Transverse colon (tissue), 4 donors: ENCODE data around the gene FBN2.

ENCODE experiments used
- CTCF ChIP-seq, 5 experiments: fragments of 200-600 bp in 3 of 5; fragments of 450-650 bp in 2 of 5; sonication (generic) in 3 of 5; IDR thresholded peaks; 1 replicate in 2 of 5; 2 replicates in 3 of 5; pipeline ENCODE4 v1.5.1; 2016 to 2017; ENCODE audit warnings: antibody characterized with exemption in 5 of 5, inconsistent platforms in 3 of 5, mild to moderate bottlenecking in 2 of 5, moderate library complexity in 1 of 5
- EP300 ChIP-seq: sonication (generic); formaldehyde crosslinking; IDR thresholded peaks from one replicate; pipeline ENCODE4 v1.6.1; 2017; ENCODE audit warnings: antibody characterized with exemption, low read depth
- POLR2A ChIP-seq: fragments of 450-650 bp; IDR thresholded peaks from one replicate; pipeline ENCODE4 v1.6.1; 2016; ENCODE audit warnings: antibody characterized with exemption, mild to moderate bottlenecking, moderate library complexity
- POLR2AphosphoS5 ChIP-seq, 3 donors: sonication (generic); formaldehyde crosslinking; IDR thresholded peaks; one replicate each; pipeline ENCODE4 v1.6.1; 2016; ENCODE audit warnings: antibody characterized with exemption in 3 of 3

DNA sequence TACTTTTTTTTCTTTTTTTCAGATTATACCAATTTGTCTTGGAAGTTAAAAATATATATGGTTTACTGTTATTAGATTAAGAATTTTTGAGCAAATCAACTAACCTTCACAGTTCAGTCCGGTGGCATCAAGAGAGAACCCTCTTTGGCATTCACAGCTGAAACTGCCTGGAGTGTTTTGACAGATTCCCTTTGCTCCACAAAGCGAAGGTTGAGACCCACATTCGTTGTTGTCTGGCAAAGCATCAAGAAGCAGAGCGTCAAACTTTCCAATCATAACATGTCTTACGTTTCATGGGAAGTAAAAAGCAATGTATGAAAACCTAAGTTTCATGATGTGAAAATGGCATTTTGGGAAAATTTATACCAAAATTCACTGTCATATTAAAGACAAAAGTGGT is 264.3 kb downstream of the FBN2 start:
- TF ChIP-seq CTCF (IDR thresholded peaks at IDR 0.05) (no peak), EP300 (no peak), POLR2A (no peak), POLR2AphosphoS5 (IDR thresholded peaks at IDR 0.05) (no peak)
